SJCRH30 (cell line): ENCODE data around the gene HIPK1. TPM values are rescaled to one million over a fixed set of nuclear protein-coding genes. Genes with fewer than 3 reads are reported as not detected.

Experiments used
- DNase-seq, 2 experiments: peaks; one replicate each; pipeline ENCODE4 v3.0.0-alpha.2; 2015 to 2020
- H3K27ac ChIP-seq: fragments of 250-450 bp; sonication (Bioruptor Pico); 2 replicates; pipeline ENCODE4 v1.5.1; 2020; ENCODE audit warnings: mild to moderate bottlenecking, moderate library complexity
- H3K27me3 ChIP-seq: fragments of 250-450 bp; sonication (Bioruptor Pico); 2 replicates; pipeline ENCODE4 v1.5.1; 2020; ENCODE audit warnings: mild to moderate bottlenecking, moderate library complexity
- H3K36me3 ChIP-seq: fragments of 250-450 bp; sonication (Bioruptor Pico); 2 replicates; pipeline ENCODE4 v1.5.1; 2020; ENCODE audit warnings: mild to moderate bottlenecking, moderate library complexity
- H3K4me1 ChIP-seq: fragments of 250-450 bp; sonication (Bioruptor Pico); 2 replicates; pipeline ENCODE4 v1.5.1; 2020; ENCODE audit warnings: mild to moderate bottlenecking, moderate library complexity
- H3K4me3 ChIP-seq: fragments of 250-450 bp; sonication (Bioruptor Pico); 2 replicates; pipeline ENCODE4 v1.5.1; 2020; ENCODE audit warnings: mild to moderate bottlenecking, moderate library complexity
- H3K9me3 ChIP-seq: fragments of 250-450 bp; sonication (Bioruptor Pico); replicated peaks from 2 replicates; pipeline ENCODE4 v1.5.1; 2020; ENCODE audit warnings: mild to moderate bottlenecking, moderate library complexity
- total RNA-seq: library from RNA; depleted of rRNA; stranded (reverse); fragments of >200 nt; shearing (Covaris generic); gene quantifications from 2 replicates; pipeline ENCODE4 v1.2.3, GENCODE V29; 2014

HIPK1 gene
- total RNA-seq, 1 experiment from 2014 or later: 56.3 TPM

DNA sequence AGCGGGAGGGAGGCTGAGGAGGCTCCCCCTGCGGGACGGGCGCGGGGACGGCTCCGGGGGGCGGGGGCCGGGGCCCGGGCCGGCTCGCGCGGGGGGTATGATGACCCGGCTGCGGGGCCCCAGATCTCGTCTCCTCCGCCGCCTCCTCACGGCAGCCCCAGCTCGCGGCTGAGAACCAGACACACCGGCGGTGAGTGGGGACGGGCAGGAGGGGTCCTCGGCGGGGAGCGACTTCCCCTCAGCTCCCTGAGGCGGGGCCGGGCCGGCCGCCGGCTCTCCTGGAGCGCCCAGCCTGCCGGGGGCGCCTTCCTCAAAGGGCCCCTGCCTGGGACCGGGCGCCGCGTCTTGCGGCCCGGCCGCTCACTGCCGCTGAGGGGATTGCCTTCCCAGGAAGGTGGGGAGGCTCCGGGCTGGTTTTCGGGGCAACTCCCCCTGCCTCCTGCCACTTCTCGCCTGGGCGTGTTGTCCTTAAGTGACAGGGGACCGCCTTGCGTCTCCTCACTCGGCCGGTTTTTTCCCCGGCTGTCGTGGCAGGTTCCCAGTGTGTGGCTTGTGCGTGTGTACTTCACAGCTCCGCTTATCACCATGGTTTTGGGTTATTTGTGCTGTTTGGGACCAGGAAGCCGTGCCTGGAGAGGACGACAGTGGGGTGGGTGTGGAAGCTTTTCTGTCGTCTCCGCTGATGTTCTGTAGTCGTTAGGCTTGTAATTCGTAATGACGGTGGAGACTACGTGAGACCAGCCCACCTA is 800 bp downstream of the HIPK1 start:
- Histone ChIP-seq H3K27ac (peak overlapping the region; percentile 31), H3K4me1 (peaks cover 9% of the 10 kb centered on the region), H3K27me3 (no peaks in the 10 kb centered on the region), H3K36me3 (no peaks in the 10 kb centered on the region), H3K4me3 (peak overlapping the region; percentile 87), H3K9me3 (no peaks in the 10 kb centered on the region)
- peak; percentile 30 to 47 for DNase-seq

DNA sequence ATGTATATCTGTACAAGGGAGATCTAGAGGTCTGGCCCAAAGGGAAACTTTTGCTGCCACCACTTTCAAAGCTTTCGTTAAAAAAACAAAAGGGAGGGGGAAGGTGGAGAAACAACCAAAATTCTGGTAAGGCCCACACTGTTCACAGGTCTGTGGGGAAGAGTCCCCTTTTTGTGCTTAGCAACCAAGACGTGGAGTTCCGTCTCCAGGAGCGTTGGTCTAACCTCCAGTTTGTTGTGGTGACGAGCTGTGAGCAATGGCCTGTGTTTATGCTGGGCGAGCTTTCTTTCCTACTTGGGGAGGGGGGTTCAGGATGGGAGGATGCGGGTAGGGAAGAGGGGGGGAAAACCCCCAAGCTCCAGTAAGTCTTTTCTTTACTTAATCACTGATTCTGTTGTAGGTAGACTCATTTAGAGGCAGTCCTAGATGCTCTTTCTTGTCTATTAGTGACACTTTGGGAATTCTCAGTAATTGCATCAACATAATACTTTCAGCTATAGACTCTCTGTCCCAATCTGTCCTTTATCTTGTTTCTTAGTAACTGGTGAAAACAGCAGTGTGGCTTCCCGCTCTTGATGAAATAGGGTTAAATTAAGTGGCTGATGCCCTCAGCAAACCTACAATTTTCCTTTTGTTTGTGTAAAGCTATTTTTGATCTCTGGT is 1.5 kb downstream of the HIPK1 start:
- H3K9me3 ChIP-seq: no peaks in the 10 kb centered on the region
- H3K4me3 ChIP-seq: peak overlapping the region; percentile 87
- no peaks in the 10 kb centered on the region for H3K27me3 ChIP-seq
- peak in 1 of 2 experiments; percentile 31 for DNase-seq
- no peaks in the 10 kb centered on the region for H3K36me3 ChIP-seq
- peaks cover 9% of the 10 kb centered on the region for H3K4me1 ChIP-seq
- H3K27ac ChIP-seq: peak overlapping the region; percentile 31; the same call in 1 of the 2 replicates

DNA sequence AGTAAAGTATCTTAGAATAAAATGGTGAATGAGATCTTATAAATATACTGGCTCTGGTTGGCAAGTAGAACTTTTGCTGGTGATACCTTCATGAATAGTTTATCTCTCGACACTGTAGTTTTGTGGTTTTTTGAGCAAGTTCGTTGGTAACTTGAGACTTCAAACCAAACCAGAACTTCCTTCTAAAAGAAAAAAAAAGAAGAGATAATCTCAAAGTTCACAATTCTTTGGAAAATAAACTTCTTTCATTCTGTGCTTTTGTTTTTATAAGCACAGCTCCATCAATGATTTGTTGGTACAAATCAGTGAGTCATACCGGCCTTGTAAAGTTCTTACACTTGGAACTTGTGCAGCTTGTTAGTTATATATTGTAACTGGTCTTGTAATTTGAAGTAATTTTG is 2.3 kb downstream of the HIPK1 start:
- no peak overlapping the region for H3K27ac ChIP-seq
- H3K4me3 ChIP-seq: peak overlapping the region; percentile 87
- H3K36me3 ChIP-seq: no peaks in the 10 kb centered on the region
- peaks cover 9% of the 10 kb centered on the region for H3K4me1 ChIP-seq
- no peaks in the 10 kb centered on the region for H3K9me3 ChIP-seq
- no peaks in the 10 kb centered on the region for H3K27me3 ChIP-seq
- peak in 1 of 2 experiments; percentile 16 for DNase-seq

DNA sequence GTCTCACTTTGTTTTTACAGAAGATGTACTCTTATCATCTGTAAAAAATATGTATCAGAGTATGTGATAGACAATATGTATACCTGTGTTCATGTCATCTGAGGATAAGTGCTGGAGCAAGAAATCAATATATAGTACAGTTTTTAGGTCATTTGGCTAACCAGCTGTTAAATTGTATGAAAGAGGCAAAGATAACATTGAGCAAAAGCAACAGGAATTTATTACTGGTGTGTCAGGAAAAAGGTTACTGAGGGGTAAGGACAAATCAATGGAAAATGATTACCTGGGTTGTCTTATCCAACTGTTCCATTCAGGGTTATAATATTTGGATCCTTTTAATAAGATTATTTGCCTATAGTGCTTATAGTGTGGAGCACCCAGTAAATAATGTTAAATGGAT is 4.9 kb downstream of the HIPK1 start:
- Histone ChIP-seq H3K36me3 (no peaks in the 10 kb centered on the region), H3K9me3 (no peaks in the 10 kb centered on the region), H3K4me1 (peaks cover 9% of the 10 kb centered on the region), H3K27me3 (no peaks in the 10 kb centered on the region), H3K4me3 (no peak overlapping the region), H3K27ac (no peak overlapping the region)
- DNase-seq: no peak

DNA sequence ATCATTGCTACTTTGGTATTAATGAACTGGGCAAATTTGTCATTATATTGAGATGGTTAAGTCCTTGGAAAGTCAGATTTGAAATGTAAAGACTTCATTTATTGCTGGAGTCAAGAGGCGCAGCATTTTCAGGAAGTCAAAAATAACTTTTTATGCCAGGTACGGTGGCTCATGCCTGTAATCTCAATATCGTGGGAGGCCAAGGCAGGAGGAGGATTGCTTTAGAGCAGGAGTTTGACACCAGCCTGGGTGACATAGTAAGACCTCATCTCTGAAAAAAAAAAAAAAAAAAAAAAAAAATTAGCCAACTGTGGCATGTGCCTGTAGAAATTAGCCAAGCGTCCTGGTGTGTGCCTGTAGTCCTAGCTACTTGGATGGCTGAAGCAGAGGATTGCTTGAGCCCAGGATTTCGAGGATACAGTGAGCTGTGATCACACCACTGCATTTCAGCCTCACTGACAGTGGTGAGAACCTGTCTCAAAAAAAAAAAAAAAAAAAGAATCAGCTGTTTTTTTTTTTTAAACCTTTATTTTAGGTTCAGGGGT is 5.5 kb downstream of the HIPK1 start:
- Histone ChIP-seq H3K4me3 (no peak overlapping the region), H3K36me3 (no peaks in the 10 kb centered on the region), H3K27ac (no peak overlapping the region), H3K9me3 (no peaks in the 10 kb centered on the region), H3K4me1 (peaks cover 9% of the 10 kb centered on the region), H3K27me3 (no peaks in the 10 kb centered on the region)
- no peak for DNase-seq

DNA sequence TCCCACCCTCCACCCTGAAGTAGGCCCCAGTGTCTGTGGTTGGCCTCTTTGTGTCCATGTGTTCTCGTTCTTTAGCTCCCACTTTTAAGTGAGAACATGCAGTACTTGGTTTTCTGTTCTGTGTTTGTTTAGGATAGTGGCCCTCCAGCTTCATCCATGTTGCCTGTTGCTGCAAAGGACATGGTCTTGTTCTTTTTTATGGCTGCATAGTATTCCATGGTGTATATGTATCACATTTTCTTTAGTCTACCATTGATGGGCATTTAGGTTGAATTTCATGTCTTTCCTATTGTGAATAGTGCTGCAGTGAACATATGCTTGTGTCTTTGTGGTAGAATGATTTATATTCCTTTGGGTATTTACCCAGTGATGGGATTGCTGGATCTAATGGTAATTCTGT is 6.1 kb downstream of the HIPK1 start:
- H3K36me3 ChIP-seq: no peaks in the 10 kb centered on the region
- no peak for DNase-seq
- H3K4me3 ChIP-seq: no peak overlapping the region
- peaks cover 9% of the 10 kb centered on the region for H3K4me1 ChIP-seq
- no peaks in the 10 kb centered on the region for H3K27me3 ChIP-seq
- H3K9me3 ChIP-seq: no peaks in the 10 kb centered on the region
- no peak overlapping the region for H3K27ac ChIP-seq

DNA sequence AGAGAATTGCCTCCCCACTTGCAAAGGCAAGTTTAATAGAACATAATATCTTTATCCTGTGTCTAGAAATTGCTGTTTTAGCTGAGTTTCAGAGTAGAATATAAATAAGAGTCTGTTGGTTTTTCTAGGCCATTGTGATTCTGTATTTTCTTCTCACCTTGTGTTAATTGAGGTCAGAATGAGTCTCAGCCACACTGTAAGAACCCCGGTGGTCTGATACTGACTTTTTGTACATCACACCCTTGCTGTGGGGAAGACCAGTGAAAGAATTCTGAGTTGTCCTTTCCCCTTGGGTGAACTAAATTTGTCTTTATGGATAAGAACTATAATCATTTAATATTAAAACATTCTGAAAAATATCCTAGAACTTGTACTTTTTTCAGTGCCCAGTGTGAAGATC is 6.8 kb downstream of the HIPK1 start:
- no peaks in the 10 kb centered on the region for H3K27me3 ChIP-seq
- H3K36me3 ChIP-seq: peaks cover under 1% of the 10 kb centered on the region
- peaks cover 9% of the 10 kb centered on the region for H3K4me1 ChIP-seq
- no peak overlapping the region for H3K27ac ChIP-seq
- H3K4me3 ChIP-seq: no peak overlapping the region
- no peaks in the 10 kb centered on the region for H3K9me3 ChIP-seq
- DNase-seq: no peak

DNA sequence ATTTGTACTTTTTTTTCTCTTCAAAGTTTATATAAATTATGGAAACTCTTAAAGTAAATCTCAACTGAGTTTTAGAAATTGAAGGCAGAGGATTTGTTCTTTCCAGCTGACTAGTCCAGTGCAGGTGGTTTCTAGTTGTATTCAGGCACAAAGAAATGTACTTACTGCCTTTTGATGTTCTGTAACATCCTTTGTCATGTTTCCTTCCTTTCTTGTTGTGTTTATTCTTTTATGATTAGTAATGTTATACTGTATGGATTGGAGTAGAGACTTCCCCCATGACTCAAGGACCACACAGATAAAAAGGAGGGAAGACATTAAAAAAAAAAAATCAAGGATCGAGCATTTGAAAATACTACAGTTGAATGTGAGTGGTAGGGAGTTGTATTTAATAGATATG is 8.0 kb downstream of the HIPK1 start:
- Histone ChIP-seq H3K36me3 (peaks cover 10% of the 10 kb centered on the region), H3K9me3 (no peaks in the 10 kb centered on the region), H3K4me3 (no peak overlapping the region), H3K27ac (no peak overlapping the region), H3K27me3 (no peaks in the 10 kb centered on the region), H3K4me1 (no peaks in the 10 kb centered on the region)
- DNase-seq: no peak

DNA sequence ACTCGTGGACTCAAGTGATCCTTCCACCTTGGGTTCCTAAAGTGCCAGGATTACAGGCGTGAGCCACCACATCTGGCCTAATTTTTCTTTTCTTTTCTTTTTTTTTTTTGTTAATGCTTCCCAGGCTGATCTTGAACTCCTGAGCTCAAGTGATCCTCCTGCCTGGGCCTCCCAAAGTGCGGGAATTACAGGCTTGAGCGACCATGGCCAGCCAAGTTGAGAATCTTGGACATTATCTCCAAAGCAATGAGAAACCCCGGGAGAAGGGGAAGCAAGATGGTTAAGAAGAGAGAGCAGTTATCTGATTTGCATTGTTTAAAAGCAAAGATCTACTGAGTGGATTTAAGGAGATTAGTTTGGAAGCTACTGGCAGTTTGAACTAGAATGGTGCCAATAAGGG is 9.1 kb downstream of the HIPK1 start:
- no peaks in the 10 kb centered on the region for H3K4me1 ChIP-seq
- H3K4me3 ChIP-seq: no peak overlapping the region
- H3K27me3 ChIP-seq: no peaks in the 10 kb centered on the region
- H3K27ac ChIP-seq: no peak overlapping the region
- H3K9me3 ChIP-seq: no peaks in the 10 kb centered on the region
- DNase-seq: no peak
- H3K36me3 ChIP-seq: peaks cover 20% of the 10 kb centered on the region

DNA sequence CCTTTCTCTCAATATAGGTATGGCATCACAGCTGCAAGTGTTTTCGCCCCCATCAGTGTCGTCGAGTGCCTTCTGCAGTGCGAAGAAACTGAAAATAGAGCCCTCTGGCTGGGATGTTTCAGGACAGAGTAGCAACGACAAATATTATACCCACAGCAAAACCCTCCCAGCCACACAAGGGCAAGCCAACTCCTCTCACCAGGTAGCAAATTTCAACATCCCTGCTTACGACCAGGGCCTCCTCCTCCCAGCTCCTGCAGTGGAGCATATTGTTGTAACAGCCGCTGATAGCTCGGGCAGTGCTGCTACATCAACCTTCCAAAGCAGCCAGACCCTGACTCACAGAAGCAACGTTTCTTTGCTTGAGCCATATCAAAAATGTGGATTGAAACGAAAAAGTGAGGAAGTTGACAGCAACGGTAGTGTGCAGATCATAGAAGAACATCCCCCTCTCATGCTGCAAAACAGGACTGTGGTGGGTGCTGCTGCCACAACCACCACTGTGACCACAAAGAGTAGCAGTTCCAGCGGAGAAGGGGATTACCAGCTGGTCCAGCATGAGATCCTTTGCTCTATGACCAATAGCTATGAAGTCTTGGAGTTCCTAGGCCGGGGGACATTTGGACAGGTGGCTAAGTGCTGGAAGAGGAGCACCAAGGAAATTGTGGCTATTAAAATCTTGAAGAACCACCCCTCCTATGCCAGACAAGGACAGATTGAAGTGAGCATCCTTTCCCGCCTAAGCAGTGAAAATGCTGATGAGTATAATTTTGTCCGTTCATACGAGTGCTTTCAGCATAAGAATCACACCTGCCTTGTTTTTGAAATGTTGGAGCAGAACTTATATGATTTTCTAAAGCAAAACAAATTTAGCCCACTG is 11.5 kb downstream of the HIPK1 start:
- DNase-seq: no peak
- peaks cover 32% of the 10 kb centered on the region for H3K36me3 ChIP-seq
- no peaks in the 10 kb centered on the region for H3K4me1 ChIP-seq
- no peak overlapping the region for H3K4me3 ChIP-seq
- H3K27ac ChIP-seq: no peak overlapping the region
- H3K9me3 ChIP-seq: no peaks in the 10 kb centered on the region
- no peaks in the 10 kb centered on the region for H3K27me3 ChIP-seq

DNA sequence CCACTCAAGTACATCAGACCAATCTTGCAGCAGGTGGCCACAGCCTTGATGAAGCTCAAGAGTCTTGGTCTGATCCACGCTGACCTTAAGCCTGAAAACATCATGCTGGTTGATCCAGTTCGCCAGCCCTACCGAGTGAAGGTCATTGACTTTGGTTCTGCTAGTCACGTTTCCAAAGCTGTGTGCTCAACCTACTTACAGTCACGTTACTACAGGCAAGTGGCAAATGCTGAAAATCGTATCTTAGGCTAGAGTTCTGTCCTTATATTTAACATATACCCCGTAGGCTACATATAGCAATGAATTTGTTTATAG is 12.1 kb downstream of the HIPK1 start:
- Histone ChIP-seq H3K4me3 (no peak overlapping the region), H3K9me3 (no peaks in the 10 kb centered on the region), H3K27me3 (no peaks in the 10 kb centered on the region), H3K36me3 (peaks cover 38% of the 10 kb centered on the region), H3K27ac (no peak overlapping the region), H3K4me1 (no peaks in the 10 kb centered on the region)
- DNase-seq: no peak

DNA sequence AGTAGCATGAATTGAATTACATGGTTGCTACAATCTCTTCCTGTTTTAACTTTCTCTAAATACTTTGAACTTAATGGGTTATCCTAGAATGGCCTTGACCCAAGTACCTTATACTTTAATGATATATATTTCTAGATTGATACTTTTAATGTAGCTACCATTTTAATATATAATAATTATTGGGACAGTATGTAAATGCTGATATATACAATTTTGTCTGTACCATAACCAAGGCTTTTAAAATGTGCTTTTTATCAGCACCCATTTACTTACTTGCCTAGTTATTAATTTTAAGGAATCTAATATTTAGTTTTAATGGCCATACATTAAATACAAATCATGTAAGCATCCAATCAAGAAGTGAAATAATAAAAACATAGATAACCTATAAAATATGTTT is 13.4 kb downstream of the HIPK1 start:
- Histone ChIP-seq H3K27ac (no peak overlapping the region), H3K4me3 (no peak overlapping the region), H3K4me1 (no peaks in the 10 kb centered on the region), H3K27me3 (no peaks in the 10 kb centered on the region), H3K36me3 (peaks cover 40% of the 10 kb centered on the region), H3K9me3 (no peaks in the 10 kb centered on the region)
- DNase-seq: no peak

DNA sequence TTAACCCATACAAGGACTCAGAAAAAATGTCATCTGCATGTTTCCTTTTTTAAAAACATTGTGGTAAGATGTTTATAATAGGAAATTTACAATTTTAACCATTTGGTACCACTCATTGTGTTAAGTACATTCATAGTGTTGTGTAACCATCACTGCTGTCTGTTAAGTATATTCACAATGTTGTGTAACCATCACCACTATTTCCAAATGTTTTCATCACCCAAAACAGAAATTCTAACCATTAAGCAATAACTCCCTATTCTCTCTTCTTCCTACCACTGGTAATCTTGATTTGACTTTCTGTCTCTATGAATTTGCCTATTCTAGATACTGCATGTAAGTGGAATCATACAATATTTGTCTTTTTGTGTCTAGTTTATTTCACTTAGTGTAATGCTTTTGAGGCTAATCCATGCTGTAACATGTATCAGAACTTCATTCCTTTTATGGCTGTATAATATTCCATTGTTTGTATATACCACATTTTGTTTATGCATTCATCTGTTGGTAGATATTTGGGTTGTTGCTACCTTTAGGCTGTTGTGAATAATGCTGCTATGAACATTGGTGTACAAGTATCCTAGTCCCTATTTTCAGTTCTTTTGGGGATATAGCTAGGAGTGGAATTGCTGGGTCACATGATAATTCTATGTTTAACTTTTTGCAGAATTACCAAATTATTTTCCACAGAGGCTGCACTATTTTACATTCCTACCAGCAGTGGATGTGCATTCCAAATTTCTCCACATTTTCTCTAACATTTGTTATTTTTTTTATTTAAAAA is 14.1 kb downstream of the HIPK1 start:
- no peak for DNase-seq
- Histone ChIP-seq H3K4me1 (no peaks in the 10 kb centered on the region), H3K27ac (no peak overlapping the region), H3K9me3 (no peaks in the 10 kb centered on the region), H3K27me3 (no peaks in the 10 kb centered on the region), H3K36me3 (peaks cover 40% of the 10 kb centered on the region), H3K4me3 (no peak overlapping the region)

DNA sequence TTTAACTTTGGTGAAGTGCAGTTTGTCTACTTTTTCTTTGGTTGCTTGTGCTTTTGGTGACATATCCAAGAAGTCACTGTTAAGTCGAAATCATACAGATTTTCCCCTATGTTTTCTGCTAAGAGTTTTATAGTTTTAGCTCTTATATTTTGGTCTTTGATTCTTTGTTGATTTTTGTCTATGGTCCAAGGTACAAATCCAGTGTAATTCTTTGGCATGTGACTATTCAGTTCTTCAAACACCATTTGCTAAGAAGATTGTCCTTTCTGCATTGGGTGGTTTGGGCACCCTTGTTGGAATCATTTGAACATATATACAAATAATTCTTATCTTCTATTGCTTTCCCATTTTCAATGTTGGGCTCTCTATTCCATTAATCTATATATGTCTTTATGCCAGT is 16.2 kb downstream of the HIPK1 start:
- no peak for DNase-seq
- H3K36me3 ChIP-seq: peaks cover 40% of the 10 kb centered on the region
- H3K4me1 ChIP-seq: no peaks in the 10 kb centered on the region

More for the DNA sequence above, 16.2 kb downstream of the HIPK1 start:
- no peaks in the 10 kb centered on the region for H3K27me3 ChIP-seq
- no peaks in the 10 kb centered on the region for H3K9me3 ChIP-seq
- H3K4me3 ChIP-seq: no peak overlapping the region
- no peak overlapping the region for H3K27ac ChIP-seq
